Mesothelial cell of epicardium (in vitro differentiated cells): Measurements from ENCODE around the gene ANKRD63. TPM values are rescaled to one million over a fixed set of nuclear protein-coding genes. Genes with fewer than 3 reads are reported as not detected.

Experiments used
- DNase-seq, 2 experiments: peaks; one replicate each; pipeline ENCODE4 v3.0.0; 2021; ENCODE audit warnings: low spot score in 2 of 2; ENCODE audit not compliant: unreplicated experiment in 2 of 2
- H3K27ac Mint-ChIP-seq: 2 replicates; pipeline ENCODE4 v1.8.0; 2021; ENCODE audit warnings: mixed read lengths
- H3K27me3 Mint-ChIP-seq: 2 replicates; pipeline ENCODE4 v1.8.0; 2021; ENCODE audit warnings: low read depth, mixed read lengths
- H3K36me3 Mint-ChIP-seq: 2 replicates; pipeline ENCODE4 v1.8.0; 2021; ENCODE audit warnings: mixed read lengths
- H3K4me1 Mint-ChIP-seq: 2 replicates; pipeline ENCODE4 v1.8.0; 2021; ENCODE audit warnings: mixed read lengths
- H3K4me3 Mint-ChIP-seq: 2 replicates; pipeline ENCODE4 v1.8.0; 2021; ENCODE audit warnings: mild to moderate bottlenecking, moderate library complexity, mixed read lengths
- H3K9me3 Mint-ChIP-seq: 2 replicates; pipeline ENCODE4 v1.8.0; 2021; ENCODE audit warnings: mixed read lengths
- total RNA-seq: library from RNA; stranded (reverse); gene quantifications from 3 replicates; pipeline ENCODE4 v1.2.1, GENCODE V29; 2021
- TF ChIP-seq, protein P1 (sequence below): fragments of 200-600 bp; sonication (generic); IDR thresholded peaks from one replicate; pipeline ENCODE4 v1.5.0; 2021; ENCODE audit warnings: antibody characterized with exemption; ENCODE audit not compliant: unreplicated experiment

The ANKRD63 gene
- total RNA-seq, 1 donor from 2014 or later: 0.31 TPM

DNA sequence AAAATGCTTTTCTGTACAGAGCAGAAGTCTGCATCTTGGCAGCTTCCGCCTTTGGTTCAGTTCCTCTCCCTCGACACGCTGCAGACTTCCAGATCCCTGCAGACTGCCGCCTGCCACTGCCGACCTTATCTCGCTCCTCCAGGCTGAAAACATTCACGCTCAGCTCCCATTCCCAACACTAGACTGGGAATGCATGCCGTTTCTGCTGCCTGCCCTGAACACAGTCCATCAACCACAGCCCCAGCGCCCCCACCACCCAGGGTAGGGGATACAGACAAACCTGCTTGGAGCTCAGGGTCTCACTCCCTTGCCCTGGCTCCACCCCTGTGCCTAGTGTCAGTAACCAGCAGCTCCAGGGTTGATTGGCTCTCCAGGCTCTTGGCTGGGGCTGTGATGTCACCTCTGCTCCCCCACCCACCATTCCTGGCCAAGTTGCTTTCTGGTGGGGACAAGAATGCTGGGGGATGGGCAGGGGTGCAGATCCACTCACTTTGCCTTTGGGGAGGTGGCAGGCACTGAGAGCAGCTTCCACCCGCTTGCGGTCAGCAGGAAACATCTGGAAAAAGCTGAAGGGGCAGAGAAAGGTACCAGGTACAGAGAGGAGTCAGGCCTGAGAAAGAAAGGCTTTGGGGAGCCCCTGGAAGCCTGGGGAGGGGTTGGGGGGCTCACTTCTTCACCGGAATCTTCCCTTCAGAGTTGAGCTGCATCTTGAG, 18.8 kb upstream of the ANKRD63 start:
- Mint-ChIP-seq H3K27ac (peak overlapping the region; percentile 54), H3K27me3 (peaks cover 3% of the 10 kb centered on the region), H3K9me3 (peaks cover 9% of the 10 kb centered on the region), H3K4me1 (peaks cover 19% of the 10 kb centered on the region), H3K36me3 (peaks cover 9% of the 10 kb centered on the region), H3K4me3 (peak overlapping the region; percentile 48)
- TF ChIP-seq, protein P1, sequence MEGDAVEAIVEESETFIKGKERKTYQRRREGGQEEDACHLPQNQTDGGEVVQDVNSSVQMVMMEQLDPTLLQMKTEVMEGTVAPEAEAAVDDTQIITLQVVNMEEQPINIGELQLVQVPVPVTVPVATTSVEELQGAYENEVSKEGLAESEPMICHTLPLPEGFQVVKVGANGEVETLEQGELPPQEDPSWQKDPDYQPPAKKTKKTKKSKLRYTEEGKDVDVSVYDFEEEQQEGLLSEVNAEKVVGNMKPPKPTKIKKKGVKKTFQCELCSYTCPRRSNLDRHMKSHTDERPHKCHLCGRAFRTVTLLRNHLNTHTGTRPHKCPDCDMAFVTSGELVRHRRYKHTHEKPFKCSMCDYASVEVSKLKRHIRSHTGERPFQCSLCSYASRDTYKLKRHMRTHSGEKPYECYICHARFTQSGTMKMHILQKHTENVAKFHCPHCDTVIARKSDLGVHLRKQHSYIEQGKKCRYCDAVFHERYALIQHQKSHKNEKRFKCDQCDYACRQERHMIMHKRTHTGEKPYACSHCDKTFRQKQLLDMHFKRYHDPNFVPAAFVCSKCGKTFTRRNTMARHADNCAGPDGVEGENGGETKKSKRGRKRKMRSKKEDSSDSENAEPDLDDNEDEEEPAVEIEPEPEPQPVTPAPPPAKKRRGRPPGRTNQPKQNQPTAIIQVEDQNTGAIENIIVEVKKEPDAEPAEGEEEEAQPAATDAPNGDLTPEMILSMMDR: no peak
- DNase-seq: no peak

DNA sequence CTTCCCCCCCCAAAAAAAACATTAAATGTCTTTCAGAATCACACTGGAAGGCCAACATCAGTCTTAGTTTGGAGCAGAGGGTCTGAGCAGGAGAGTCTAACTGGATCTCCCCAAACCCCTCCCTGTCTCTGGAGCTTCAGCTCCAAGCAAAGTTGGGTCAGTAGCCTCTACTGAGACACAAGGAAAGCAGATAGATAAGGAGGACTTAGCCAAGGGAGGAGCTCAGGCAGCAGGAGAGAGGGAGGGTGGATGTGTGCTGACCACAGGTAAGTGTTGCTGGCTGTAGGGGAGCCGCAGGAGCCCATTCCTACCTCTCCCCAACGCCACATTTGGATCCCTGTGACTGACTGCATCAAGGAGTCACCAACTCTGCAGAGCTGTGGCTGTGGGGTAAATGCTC, 17.9 kb upstream of the ANKRD63 start:
- Mint-ChIP-seq H3K4me1 (peaks cover 27% of the 10 kb centered on the region), H3K9me3 (peaks cover 9% of the 10 kb centered on the region), H3K27me3 (peaks cover 3% of the 10 kb centered on the region), H3K27ac (no peak overlapping the region), H3K4me3 (no peak overlapping the region), H3K36me3 (peaks cover 9% of the 10 kb centered on the region)
- TF ChIP-seq, protein P1: no peak
- no peak for DNase-seq

DNA sequence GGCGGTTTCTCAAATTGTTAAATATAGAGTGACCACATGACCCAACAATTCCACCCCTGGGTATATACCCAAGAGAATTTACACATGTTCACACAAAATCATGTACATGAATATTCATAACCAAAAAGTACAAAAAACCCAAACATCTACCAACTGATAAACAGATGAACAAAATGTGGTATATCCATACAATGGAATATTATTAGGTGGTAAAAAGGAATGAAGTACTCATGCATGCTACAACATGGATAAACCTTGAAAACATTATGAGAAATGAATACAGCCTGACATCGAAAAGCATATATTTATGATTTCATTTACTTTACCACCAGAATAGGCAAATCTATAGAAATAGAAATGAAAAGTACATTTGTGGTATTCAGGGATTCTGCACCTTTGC, 17.5 kb upstream of the ANKRD63 start:
- DNase-seq: no peak
- TF ChIP-seq, protein P1: no peak
- H3K27ac Mint-ChIP-seq: no peak overlapping the region
- peaks cover 9% of the 10 kb centered on the region for H3K9me3 Mint-ChIP-seq
- peaks cover 6% of the 10 kb centered on the region for H3K27me3 Mint-ChIP-seq
- H3K4me1 Mint-ChIP-seq: peaks cover 31% of the 10 kb centered on the region
- no peak overlapping the region for H3K4me3 Mint-ChIP-seq
- peaks cover 9% of the 10 kb centered on the region for H3K36me3 Mint-ChIP-seq

DNA sequence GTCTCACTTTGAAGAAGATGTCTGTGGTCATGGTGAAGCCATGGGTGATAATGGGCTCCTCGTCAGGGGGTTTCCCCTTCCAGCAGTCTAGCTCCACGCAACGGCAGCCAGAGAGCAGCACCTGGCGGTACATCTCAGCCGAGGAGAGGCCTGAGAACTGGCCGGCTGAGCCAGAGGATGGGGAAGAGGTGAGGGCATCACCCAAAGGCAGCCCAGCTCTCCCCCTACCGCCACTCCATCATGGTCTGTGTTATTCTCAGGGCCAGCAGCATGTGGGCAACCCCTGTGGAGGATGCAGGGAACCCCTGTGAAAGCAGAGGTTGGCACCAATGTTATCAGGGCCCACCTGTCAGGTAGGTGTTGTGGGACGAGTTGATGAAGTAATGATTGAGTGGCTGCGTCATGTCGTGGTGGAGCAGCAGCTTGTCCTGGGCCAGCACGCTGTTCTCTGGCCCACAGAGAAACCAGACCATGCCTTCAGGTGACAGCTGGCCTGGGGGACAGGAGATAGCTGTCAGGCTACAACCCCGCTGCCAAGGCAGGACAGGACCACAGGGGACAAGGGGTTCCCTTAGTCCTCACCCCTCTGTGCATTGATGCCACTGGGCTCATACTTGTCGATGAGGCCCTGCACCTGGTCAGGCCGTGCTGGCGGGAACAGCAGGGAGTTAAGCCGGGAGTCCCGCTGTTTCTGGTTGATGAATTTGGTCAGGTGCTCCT, 15.5 kb upstream of the ANKRD63 start:
- TF ChIP-seq, protein P1: no peak
- peaks cover 9% of the 10 kb centered on the region for H3K9me3 Mint-ChIP-seq
- peaks cover 32% of the 10 kb centered on the region for H3K4me1 Mint-ChIP-seq
- no peak overlapping the region for H3K27ac Mint-ChIP-seq
- H3K27me3 Mint-ChIP-seq: peaks cover 7% of the 10 kb centered on the region
- no peak overlapping the region for H3K4me3 Mint-ChIP-seq
- no peak for DNase-seq
- peaks cover 9% of the 10 kb centered on the region for H3K36me3 Mint-ChIP-seq

DNA sequence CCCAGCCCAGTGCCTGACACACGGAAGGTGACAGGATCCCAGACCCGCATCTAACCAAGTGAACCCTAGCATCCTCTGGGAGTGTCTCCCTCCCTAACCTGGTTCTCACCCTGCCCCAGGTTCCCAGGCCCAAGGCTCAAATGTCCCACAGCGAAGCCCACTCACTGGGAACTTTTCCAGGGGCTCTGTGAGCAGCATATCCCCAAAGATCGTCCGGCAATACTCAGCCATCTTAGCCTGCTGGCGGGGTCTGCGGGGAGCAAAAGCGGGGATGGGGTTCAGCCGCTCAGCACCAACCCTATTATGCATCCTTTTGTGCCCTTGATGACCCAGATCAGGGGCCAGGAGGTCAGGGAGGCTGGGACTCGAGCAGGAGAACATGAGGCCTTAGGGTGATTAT, 14.5 kb upstream of the ANKRD63 start:
- Mint-ChIP-seq H3K4me3 (no peak overlapping the region), H3K27ac (no peak overlapping the region), H3K27me3 (peaks cover 17% of the 10 kb centered on the region), H3K36me3 (peaks cover 9% of the 10 kb centered on the region), H3K9me3 (peaks cover 9% of the 10 kb centered on the region), H3K4me1 (peaks cover 32% of the 10 kb centered on the region)
- TF ChIP-seq, protein P1: no peak
- DNase-seq: no peak
